D721Med (cell line): ENCODE data around the gene SLC39A1.

Source experiments
- DNase-seq: peaks from one replicate; pipeline ENCODE4 v3.0.0; 2011; ENCODE audit warnings: low spot score; ENCODE audit not compliant: insufficient read length
- FAIRE-seq: peaks from 2 replicates; lab custom pipeline; 2011; peaks lifted over from hg19 to GRCh38; lab: Jason Lieb, UNC
- TF ChIP-seq, protein P1 (sequence below): IDR thresholded peaks from 2 replicates; pipeline ENCODE4 v1.5.1; 2012; ENCODE audit warnings: mild to moderate bottlenecking, control low read depth; ENCODE audit not compliant: insufficient read depth; ENCODE audit errors: missing control alignments

The SLC39A1 gene

DNA sequence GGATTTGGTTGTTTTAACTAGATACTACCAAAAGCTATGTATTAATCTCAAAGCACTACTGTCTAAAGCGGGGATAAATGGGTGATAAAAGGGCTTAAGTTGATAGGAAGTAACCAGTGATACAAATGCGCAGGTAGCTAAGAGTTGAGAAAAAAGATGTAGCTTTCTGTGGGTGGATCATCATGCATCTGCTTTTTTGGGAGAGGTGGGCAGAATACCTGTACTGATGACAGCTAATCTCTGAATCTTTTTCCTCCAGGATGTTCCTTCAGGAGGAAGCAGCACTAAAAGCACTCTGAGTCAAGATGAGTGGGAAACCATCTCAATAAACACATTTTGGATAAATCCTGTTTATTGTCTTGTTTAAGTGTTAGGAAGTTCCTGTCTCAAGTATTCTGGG lies 28.5 kb upstream of the SLC39A1 start:
- FAIRE-seq: no peak

DNA sequence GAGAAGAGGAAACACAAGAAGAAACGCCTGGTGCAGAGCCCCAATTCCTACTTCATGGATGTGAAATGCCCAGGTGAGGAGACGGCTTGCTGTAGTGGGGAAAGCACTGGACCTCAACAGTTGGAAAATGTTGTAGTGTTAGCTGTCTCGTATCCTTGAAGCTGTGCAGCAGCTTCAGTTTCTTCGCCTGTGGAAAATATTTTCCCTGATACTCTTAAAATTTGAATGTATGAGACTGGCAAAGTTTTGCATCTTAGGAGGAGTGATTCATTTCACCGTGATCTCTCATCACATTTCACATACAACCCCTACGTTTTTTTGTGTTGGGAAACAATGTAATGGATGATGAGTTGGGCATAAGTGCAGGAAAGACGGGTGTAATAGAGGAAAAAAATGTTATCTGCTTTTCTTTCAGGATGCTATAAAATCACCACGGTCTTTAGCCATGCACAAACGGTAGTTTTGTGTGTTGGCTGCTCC lies 27.9 kb upstream of the SLC39A1 start:
- TF ChIP-seq, protein P1, sequence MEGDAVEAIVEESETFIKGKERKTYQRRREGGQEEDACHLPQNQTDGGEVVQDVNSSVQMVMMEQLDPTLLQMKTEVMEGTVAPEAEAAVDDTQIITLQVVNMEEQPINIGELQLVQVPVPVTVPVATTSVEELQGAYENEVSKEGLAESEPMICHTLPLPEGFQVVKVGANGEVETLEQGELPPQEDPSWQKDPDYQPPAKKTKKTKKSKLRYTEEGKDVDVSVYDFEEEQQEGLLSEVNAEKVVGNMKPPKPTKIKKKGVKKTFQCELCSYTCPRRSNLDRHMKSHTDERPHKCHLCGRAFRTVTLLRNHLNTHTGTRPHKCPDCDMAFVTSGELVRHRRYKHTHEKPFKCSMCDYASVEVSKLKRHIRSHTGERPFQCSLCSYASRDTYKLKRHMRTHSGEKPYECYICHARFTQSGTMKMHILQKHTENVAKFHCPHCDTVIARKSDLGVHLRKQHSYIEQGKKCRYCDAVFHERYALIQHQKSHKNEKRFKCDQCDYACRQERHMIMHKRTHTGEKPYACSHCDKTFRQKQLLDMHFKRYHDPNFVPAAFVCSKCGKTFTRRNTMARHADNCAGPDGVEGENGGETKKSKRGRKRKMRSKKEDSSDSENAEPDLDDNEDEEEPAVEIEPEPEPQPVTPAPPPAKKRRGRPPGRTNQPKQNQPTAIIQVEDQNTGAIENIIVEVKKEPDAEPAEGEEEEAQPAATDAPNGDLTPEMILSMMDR: no peak
- no peak for FAIRE-seq

More for the DNA sequence above, 28.5 kb upstream of the SLC39A1 start:
- DNase-seq: no peak
- TF ChIP-seq, protein P1: no peak

DNA sequence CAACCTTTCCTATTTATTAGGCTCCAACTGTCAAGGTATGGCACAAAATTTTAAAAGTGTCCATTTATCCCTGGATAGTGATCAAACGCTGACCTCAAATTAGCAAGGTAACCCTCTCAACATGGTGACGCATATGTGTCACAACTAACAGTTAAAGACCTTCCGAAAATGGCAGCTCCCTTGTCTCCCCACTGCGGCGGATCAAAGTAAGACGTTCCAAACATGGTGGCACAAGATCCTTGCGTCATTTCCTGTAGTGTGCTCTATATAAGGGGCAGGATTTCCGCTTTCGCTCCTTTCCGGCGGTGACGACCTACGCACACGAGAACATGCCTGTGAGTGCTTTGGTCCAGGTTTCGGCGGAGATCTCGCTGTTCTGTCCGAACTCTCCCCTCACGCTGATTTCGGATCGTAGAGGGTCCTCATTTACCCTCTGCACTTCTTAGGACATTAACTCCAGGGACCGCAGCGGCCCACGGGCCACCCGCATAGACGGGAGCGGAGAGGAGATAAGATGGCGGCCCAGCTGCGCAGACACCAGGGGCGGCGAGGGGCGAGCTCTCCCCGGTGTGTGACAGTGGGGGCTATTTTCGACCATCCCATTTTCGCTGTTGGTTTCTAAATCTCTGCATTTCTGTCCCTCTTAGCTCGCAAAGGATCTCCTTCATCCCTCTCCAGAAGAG lies 27.3 kb upstream of the SLC39A1 start, which contains the start of gene RPS27:
RPS27 (plus strand) TSS at position 295 of the 683 bp plus-strand sequence; CDS start at position 330, 35 bp downstream.
- DNase-seq: peak; percentile 98
- FAIRE-seq: peak; percentile 92
- TF ChIP-seq, protein P1: no peak

More for the DNA sequence above, 27.9 kb upstream of the SLC39A1 start:
- no peak for DNase-seq

GRCh38 chr1:153987621-153988020 lies 24.3 kb upstream of the SLC39A1 start:
- TF ChIP-seq, protein P1: no peak
- DNase-seq (no peak), FAIRE-seq (no peak)

DNA sequence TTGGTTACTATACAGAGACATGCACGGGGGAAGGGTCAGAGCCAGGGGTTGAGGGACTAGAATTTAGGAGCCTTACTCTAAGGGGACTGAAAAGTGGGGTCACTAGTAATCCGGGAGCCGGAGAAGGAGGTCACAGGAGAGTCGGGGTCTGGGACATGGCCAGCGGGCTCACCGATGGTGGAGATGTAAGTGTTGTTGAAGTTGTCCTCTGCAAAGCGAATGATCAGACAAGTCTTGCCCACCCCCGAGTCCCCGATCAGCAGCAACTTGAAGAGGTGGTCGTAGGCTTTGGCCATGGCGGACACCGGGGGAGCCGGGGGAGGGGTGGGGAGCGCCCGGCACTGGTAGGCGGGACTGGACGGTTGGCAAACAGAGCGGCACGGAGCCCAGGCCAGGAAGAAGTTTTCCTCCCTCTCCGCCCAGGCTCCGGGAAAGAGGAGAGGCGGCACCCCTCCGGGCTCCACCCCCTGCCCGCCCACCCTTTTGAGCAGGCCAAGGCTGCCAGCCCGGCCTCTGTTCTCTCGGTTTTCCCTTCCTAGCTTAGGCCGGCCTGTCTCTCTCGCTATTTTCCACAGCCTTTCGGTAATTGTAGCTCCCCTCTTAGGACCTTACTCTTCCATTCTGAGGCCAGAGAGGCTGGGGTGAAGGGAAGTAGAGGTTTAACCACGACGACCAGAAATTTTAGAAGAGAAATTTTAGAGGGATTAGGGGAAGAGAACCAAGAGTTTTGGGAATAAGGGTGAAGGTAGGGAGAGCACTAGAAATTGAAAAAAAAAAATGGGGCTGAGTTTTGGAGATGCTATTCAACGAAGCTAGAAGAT lies 22.8 kb upstream of the SLC39A1 start, which contains the start of gene RAB13:
RAB13 (minus strand) TSS at position 399 of the 821 bp plus-strand sequence; CDS start at position 296, 103 bp downstream.
- FAIRE-seq (no peak), DNase-seq (no peak)

GRCh38 chr1:153985341-153985912 lies 22.1 kb upstream of the SLC39A1 start:
- TF ChIP-seq, protein P1: no peak
- DNase-seq (no peak), FAIRE-seq (no peak)

More for the DNA sequence above, 22.8 kb upstream of the SLC39A1 start, which contains the start of gene RAB13:
- TF ChIP-seq, protein P1: no peak
